Right lobe of liver (tissue), 4 donors: ENCODE data around the gene TREX2.

Experiments
- CTCF ChIP-seq, 4 donors: fragments of 200-600 bp in 3 of 4; fragments of 450-650 bp in 1 of 4; IDR thresholded peaks; one replicate each; pipeline versions ENCODE4 v1.5.1 to v1.8.0; 2016 to 2022; ENCODE audit warnings: antibody characterized with exemption in 4 of 4, mild to moderate bottlenecking in 2 of 4
- POLR2A ChIP-seq: fragments of 450-650 bp; IDR thresholded peaks from one replicate; pipeline ENCODE4 v1.6.1; 2017; ENCODE audit warnings: antibody characterized with exemption, mild to moderate bottlenecking
- donor health status: DM: no; HTN: no; CAD: no.
- donor health status: DM: no; HTN: no; CAD: no.
- donor health status: DM: no; HTN: yes; CAD: no.

GRCh38 chrX:153486171-153486570 lies 40.3 kb upstream of the TREX2 start:
- no peak for TF ChIP-seq CTCF (IDR thresholded peaks at IDR 0.05)
- no peak for TF ChIP-seq POLR2A
